ENCODE results near the gene RASGRP3.

GRCh38 chr2:33586766-33587165 is 110.3 kb downstream of the RASGRP3 start:
- TF ChIP-seq ZNF274 (IDR thresholded peaks at IDR 0.05; ENCODE audit: low read depth, low read length), result no peak
- no peak for TF ChIP-seq YY1 (IDR thresholded peaks at IDR 0.05; ENCODE audit: insufficient read depth, insufficient read length)
- TF ChIP-seq SUZ12 (IDR thresholded peaks at IDR 0.05; ENCODE audit: extremely low read depth, insufficient read depth, insufficient read length), result no peak

All from NT2/D1 (cell line).